Ovary (tissue), 9 donors: ENCODE results near the gene THSD4. TPM values are rescaled to one million over a fixed set of nuclear protein-coding genes. Genes with fewer than 3 reads are reported as not detected.

ENCODE experiments used
- DNase-seq, 5 donors: peaks; one replicate each; pipeline ENCODE4 v3.0.0-alpha.2; 2019 to 2020
- H3K27ac ChIP-seq, 2 donors: fragments of 200-600 bp; one replicate each; pipeline versions ENCODE4 v1.5.1 to v1.8.0; 2019 to 2022
- H3K27me3 ChIP-seq: fragments of 200-600 bp; one replicate; pipeline ENCODE4 v1.8.0; 2022
- H3K36me3 ChIP-seq: fragments of 200-600 bp; sonication (generic); one replicate; pipeline ENCODE4 v1.5.1; 2019
- H3K4me1 ChIP-seq: one replicate; pipeline ENCODE4 v1.8.1; 2013; ENCODE audit warnings: mild to moderate bottlenecking, moderate library complexity; ENCODE audit not compliant: insufficient read depth
- H3K4me3 ChIP-seq: fragments of 200-600 bp; sonication (generic); one replicate; pipeline ENCODE4 v1.5.1; 2017
- H3K9me3 ChIP-seq, 2 donors: fragments of 200-600 bp in 1 of 2; sonication (generic) in 1 of 2; one replicate each; pipeline versions ENCODE4 v1.5.1 to v1.8.1; 2013 to 2019; ENCODE audit warnings: mild to moderate bottlenecking in 1 of 2, moderate library complexity in 1 of 2
- EP300 ChIP-seq: sonication (generic); formaldehyde crosslinking; IDR thresholded peaks from one replicate; pipeline ENCODE4 v1.6.1; 2017; ENCODE audit warnings: antibody characterized with exemption
- POLR2A ChIP-seq: fragments of 450-650 bp; IDR thresholded peaks from one replicate; pipeline ENCODE4 v1.6.1; 2017; ENCODE audit warnings: antibody characterized with exemption, mild to moderate bottlenecking, moderate library complexity
- WGBS, 3 donors: extraction: QIAGEN DNeasy Blood & Tissue Kit in 1 of 3; methylation state at CpG; one replicate each; pipeline versions ENCODE4 v1.1.5 to v1.1.7; 2013 to 2017; 5-methylcytosine and 5-hydroxymethylcytosine counted together
- intact Hi-C, 4 donors: fragments of 100-400 bp; cut with DNase I; formaldehyde crosslinking; loops; one replicate each; pipeline versions ENCODE4 v1.11.0 to v1.15.1; 2022 to 2023
- polyA plus RNA-seq, 2 donors: library from polyadenylated mRNA; stranded (reverse); fragments of 200-250 nt in 1 of 2; fragments of 350-450 nt in 1 of 2; fragmentation: Illumina TruSeq in 1 of 2; extraction: RNeasy Lipid Tissue Mini Kit (QIAGEN cat#74804) in 1 of 2; gene quantifications; one replicate each; pipeline ENCODE4 v1.2.3, GENCODE V29; 2013 to 2014
- total RNA-seq, 7 donors: library from RNA; depleted of rRNA in 2 of 7; stranded (reverse); fragments of >200 nt in 2 of 7; fragmentation: NEBNext Ultra II Directional in 3 of 7; extraction: Animal tissue kit (Norgen Biotek cat#: 25700) in 3 of 7; gene quantifications; one replicate each; pipeline versions ENCODE4 v1.1.0 to v1.2.4, GENCODE V29; 2016 to 2023
- TF ChIP-seq, protein P1 (sequence below), 3 donors: fragments of 450-650 bp in 2 of 3; fragments of 200-600 bp in 1 of 3; IDR thresholded peaks; one replicate each; pipeline versions ENCODE4 v1.5.1 to v1.8.0; 2016 to 2022; ENCODE audit warnings: antibody characterized with exemption in 3 of 3, mild to moderate bottlenecking in 1 of 3
- donor health status: DM: no; HTN: no; CAD: no; lungs with moderate emphysema.
- donor health status: DM: no; HTN: no; CAD: no.
- donor health status: Bipolar disorder and iron deficiency.
- donor health status: DM: yes; HTN: yes; CAD: no.
- donor health status: DM: no; HTN: no; CAD: no.
- donor health status: DM: yes; HTN: yes; CAD: no.

Gene THSD4
- total and polyA plus RNA-seq, 9 donors: 3.2 to 53.4 (median 13.5) TPM

DNA sequence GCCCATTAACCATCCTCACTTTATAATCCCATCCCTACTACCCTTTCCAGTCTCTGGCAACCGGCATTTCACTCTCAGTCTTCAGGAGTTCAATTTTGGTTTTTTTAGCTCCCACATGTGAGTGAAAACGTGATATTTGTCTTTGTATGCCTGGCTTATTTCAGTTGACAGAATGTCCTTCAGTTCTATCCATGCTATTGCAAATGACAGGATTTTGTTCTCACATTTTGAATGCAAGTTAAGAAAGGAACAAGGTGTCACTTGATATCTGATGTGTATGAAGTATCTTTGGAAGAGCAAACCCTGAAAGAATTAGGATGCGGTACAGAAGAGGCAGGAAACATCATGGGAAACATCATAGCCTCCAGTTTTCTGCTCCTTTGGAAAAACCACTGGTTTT is 298.1 kb downstream of the THSD4 start:
- Histone ChIP-seq H3K27me3 (no peaks in the 10 kb centered on the region), H3K27ac (no peak overlapping the region), H3K4me3 (no peak overlapping the region), H3K9me3 (no peaks in the 10 kb centered on the region), H3K4me1 (peaks cover 3% of the 10 kb centered on the region), H3K36me3 (no peaks in the 10 kb centered on the region)
- no peak for DNase-seq
- intact Hi-C loops: no loop called here
- TF ChIP-seq POLR2A: no peak
- 91 to 93% (median 92%) methylated on average over 3 of the region's 3 CpGs for WGBS, 3 donors

DNA sequence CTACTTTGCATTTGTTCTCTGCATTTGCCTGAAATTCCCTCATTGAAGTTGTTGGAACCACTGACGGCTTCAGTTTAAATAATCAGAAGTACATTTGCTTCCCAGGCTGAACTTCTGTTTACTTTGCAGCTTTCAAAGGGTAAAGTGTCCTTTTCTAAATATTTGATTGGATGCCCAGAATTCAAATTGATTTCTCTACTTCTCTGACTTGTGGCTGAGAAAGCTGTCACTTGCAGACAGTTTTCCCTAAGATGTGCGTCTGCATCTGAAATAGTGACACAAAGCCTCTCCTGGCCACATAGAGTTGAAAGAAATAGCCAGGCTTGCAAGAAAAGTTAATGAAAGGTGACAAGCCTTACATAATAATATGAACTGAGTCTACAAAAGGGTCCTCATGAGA is 299.6 kb downstream of the THSD4 start:
- H3K27me3 ChIP-seq: no peaks in the 10 kb centered on the region
- peaks cover 3% of the 10 kb centered on the region for H3K4me1 ChIP-seq
- TF ChIP-seq POLR2A: no peak
- no peak for TF ChIP-seq EP300
- TF ChIP-seq, protein P1, sequence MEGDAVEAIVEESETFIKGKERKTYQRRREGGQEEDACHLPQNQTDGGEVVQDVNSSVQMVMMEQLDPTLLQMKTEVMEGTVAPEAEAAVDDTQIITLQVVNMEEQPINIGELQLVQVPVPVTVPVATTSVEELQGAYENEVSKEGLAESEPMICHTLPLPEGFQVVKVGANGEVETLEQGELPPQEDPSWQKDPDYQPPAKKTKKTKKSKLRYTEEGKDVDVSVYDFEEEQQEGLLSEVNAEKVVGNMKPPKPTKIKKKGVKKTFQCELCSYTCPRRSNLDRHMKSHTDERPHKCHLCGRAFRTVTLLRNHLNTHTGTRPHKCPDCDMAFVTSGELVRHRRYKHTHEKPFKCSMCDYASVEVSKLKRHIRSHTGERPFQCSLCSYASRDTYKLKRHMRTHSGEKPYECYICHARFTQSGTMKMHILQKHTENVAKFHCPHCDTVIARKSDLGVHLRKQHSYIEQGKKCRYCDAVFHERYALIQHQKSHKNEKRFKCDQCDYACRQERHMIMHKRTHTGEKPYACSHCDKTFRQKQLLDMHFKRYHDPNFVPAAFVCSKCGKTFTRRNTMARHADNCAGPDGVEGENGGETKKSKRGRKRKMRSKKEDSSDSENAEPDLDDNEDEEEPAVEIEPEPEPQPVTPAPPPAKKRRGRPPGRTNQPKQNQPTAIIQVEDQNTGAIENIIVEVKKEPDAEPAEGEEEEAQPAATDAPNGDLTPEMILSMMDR (IDR thresholded peaks at IDR 0.05): no peak
- H3K27ac ChIP-seq: no peak overlapping the region
- no peaks in the 10 kb centered on the region for H3K9me3 ChIP-seq
- intact Hi-C loops: no loop called here
- H3K4me3 ChIP-seq: no peak overlapping the region
- DNase-seq: no peak
- no peaks in the 10 kb centered on the region for H3K36me3 ChIP-seq
- 61 to 77% (median 75%) methylated on average over 2 of the region's 2 CpGs for WGBS, 3 donors

DNA sequence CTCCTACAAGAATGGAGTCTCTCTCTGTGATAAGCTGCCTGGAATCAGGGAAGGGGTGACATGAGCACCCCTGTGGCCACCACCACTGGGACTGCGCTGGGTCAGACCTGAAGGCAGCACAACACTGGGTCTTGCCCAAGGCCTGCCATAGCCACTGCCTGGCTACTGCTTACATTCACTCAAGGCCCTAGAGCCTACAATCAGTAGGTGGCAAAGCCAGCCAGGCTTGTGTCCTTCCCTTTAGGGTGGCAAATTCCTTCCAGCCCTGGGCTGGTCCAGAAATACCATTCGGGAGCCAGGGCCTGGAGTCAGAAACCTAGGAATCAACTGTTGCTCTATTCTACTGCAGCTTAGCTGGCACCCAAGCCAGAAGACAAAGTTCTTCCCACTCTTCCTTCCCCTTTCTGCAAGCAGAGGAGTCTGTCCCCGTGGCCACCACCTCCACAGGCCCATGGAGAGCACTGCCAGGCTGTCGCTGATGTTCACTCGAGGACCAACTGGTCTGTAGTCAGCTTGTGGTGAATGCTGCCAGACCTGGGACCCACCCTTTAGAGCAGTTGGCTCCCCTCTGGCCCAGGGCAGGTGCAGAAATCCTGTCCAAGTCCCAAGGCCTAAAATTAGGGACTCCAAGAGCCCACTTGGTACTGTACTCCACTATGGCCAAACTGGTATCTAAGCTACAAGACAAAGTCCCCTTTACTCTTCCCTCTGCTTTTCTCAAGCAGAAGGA is 307.4 kb downstream of the THSD4 start:
- 93 to 96% (median 95%) methylated on average over 5 of the region's 5 CpGs for WGBS, 3 donors
- no peak overlapping the region for H3K27ac ChIP-seq
- DNase-seq: no peak
- no peaks in the 10 kb centered on the region for H3K27me3 ChIP-seq
- intact Hi-C loops: no loop called here
- TF ChIP-seq, protein P1 (IDR thresholded peaks at IDR 0.05): no peak
- TF ChIP-seq POLR2A (no peak), EP300 (no peak)
- H3K9me3 ChIP-seq: no peaks in the 10 kb centered on the region
- H3K4me1 ChIP-seq: no peaks in the 10 kb centered on the region
- H3K4me3 ChIP-seq: no peak overlapping the region
- no peaks in the 10 kb centered on the region for H3K36me3 ChIP-seq

DNA sequence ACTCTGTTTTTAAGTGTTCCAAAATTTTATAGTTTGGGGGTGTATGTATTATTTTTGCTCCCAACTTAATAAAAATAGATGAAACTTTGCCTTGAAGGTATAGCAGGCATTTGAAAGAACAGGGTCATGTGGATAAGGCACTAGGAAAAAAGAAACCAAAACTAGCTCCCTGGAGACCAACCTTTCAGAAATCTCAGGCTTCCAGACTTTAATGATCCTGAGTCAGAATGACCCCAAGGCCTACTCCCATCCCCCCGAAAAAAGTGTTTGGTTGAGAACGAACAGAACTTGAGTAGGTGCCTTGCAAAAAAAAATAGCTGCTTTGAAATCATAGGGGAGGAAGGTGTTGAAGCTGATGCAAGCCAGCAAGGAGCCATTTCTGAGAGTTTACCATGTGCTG is 309.5 kb downstream of the THSD4 start:
- intact Hi-C loops: no loop called here
- no peak overlapping the region for H3K27ac ChIP-seq

DNA sequence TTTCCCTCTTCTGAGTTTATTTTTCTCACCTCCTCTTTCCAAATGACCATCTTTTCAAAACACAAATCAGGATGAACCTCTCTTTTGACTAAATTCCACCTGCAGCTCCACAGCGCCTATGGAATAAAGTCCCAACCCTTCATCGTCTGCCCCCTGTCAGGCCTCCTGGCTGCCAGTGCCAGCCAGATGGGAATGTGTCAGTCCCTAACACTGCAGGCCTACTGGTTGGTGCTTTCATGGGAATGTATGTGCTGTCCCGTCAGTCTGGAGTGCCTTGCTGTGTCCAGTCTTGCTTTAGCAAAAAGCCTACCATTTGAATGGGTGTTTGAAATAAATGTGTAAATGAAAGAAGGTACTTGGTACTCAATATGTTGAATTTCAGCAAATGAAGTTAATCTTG is 310.1 kb downstream of the THSD4 start:
- Histone ChIP-seq H3K27ac (no peak overlapping the region), H3K4me3 (no peak overlapping the region), H3K27me3 (no peaks in the 10 kb centered on the region), H3K4me1 (no peaks in the 10 kb centered on the region), H3K36me3 (no peaks in the 10 kb centered on the region), H3K9me3 (no peaks in the 10 kb centered on the region)
- no peak for DNase-seq
- 93 to 99% (median 93%) methylated on average over 3 of the region's 3 CpGs for WGBS, 3 donors
- intact Hi-C loops: no loop called here
- no peak for TF ChIP-seq POLR2A

More for the DNA sequence above, 309.5 kb downstream of the THSD4 start:
- Histone ChIP-seq H3K27me3 (no peaks in the 10 kb centered on the region), H3K4me1 (no peaks in the 10 kb centered on the region), H3K9me3 (no peaks in the 10 kb centered on the region), H3K4me3 (no peak overlapping the region), H3K36me3 (no peaks in the 10 kb centered on the region)
- TF ChIP-seq POLR2A (no peak), EP300 (no peak)
- TF ChIP-seq, protein P1 (IDR thresholded peaks at IDR 0.05): no peak
- no peak for DNase-seq
- 25 to 37% (median 32%) methylated on average over 2 of the region's 2 CpGs for WGBS, 3 donors
